PC-3 (cell line): ENCODE data around the gene ZNF576. TPM values are rescaled to one million over a fixed set of nuclear protein-coding genes. Genes with fewer than 3 reads are reported as not detected.
A peak's percentile ranks its signal among the peaks of the same experiment; 100 is the strongest.

Experiments used
- ATAC-seq: fragments of 200-7000 bp; cut with Tn5 transposase; 2 replicates; pipeline ENCODE4 v1.9.1; 2020; ENCODE audit warnings: mild to moderate bottlenecking, moderate library complexity
- BruUV-seq: library from RNA; stranded (reverse); fragments of 400-500 nt; replicated peaks from 2 replicates; lab custom pipeline; 2021; lab: Mats Ljungman, UMichigan
- CTCF ChIA-PET: fragments of 300-600 bp; sonication (Branson Sonifier 250); formaldehyde crosslinking; loops from one replicate; lab custom pipeline; 2022; ENCODE audit warnings: antibody characterized with exemption; lab: Charles Lee
- POLR2A ChIA-PET: fragments of 300-600 bp; sonication (Branson Sonifier 250); formaldehyde crosslinking; loops from one replicate; lab custom pipeline; 2022; ENCODE audit warnings: antibody characterized with exemption; ENCODE audit not compliant: unreplicated experiment; lab: Charles Lee
- DNase-seq: peaks from one replicate; pipeline ENCODE4 v3.0.0-alpha.2; 2015
- H2AFZ ChIP-seq: fragments of 300-600 bp; sonication (generic); 2 replicates; pipeline ENCODE4 v1.6.0; 2016; ENCODE audit warnings: antibody characterized with exemption, low read length
- H3F3A ChIP-seq: fragments of 300-600 bp; sonication (generic); one replicate; pipeline ENCODE4 v1.6.0; 2017; ENCODE audit warnings: antibody characterized with exemption, low read length, control low read depth, mild to moderate bottlenecking; ENCODE audit not compliant: unreplicated experiment
- H3K27ac ChIP-seq: fragments of 300-600 bp; sonication (generic); 2 replicates; pipeline ENCODE4 v1.5.1; 2016; ENCODE audit warnings: mild to moderate bottlenecking, low read length
- H3K27me3 ChIP-seq: fragments of 300-600 bp; sonication (generic); 2 replicates; pipeline ENCODE4 v1.6.1; 2016; ENCODE audit warnings: low read length, mixed read lengths
- H3K36me3 ChIP-seq: fragments of 300-600 bp; sonication (generic); 2 replicates; pipeline ENCODE4 v1.6.1; 2016; ENCODE audit warnings: low read depth, mixed run types, low read length, mixed read lengths
- H3K4me1 ChIP-seq: fragments of 300-600 bp; sonication (generic); 2 replicates; pipeline ENCODE4 v1.5.1; 2016; ENCODE audit warnings: low read length; ENCODE audit not compliant: insufficient read depth
- H3K4me2 ChIP-seq: fragments of 300-600 bp; sonication (generic); 2 replicates; pipeline ENCODE4 v1.6.0; 2016; ENCODE audit warnings: low read length
- H3K4me3 ChIP-seq: fragments of 300-600 bp; sonication (generic); 2 replicates; pipeline ENCODE4 v1.5.1; 2016; ENCODE audit warnings: mild to moderate bottlenecking, low read length, mixed read lengths
- H3K79me2 ChIP-seq: fragments of 300-600 bp; sonication (generic); 2 replicates; pipeline ENCODE4 v1.6.1; 2017; ENCODE audit warnings: low read length, mixed read lengths
- H3K9ac ChIP-seq: fragments of 300-600 bp; sonication (generic); 2 replicates; pipeline ENCODE4 v1.6.0; 2016; ENCODE audit warnings: mild to moderate bottlenecking, low read length
- H3K9me2 ChIP-seq: fragments of 300-600 bp; sonication (generic); replicated peaks from 2 replicates; pipeline ENCODE4 v1.6.1; 2016; ENCODE audit warnings: mixed run types, low read length, mixed read lengths
- H3K9me3 ChIP-seq: fragments of 300-600 bp; sonication (generic); 2 replicates; pipeline ENCODE4 v1.6.1; 2016; ENCODE audit warnings: low read length, mixed read lengths
- H4K20me1 ChIP-seq: fragments of 300-600 bp; sonication (generic); 2 replicates; pipeline ENCODE4 v1.6.1; 2016; ENCODE audit warnings: low read length, mixed read lengths
- EZH2 ChIP-seq: fragments of 300-600 bp; sonication (generic); IDR thresholded peaks from one replicate; pipeline ENCODE4 v1.6.1; 2017; ENCODE audit warnings: antibody characterized with exemption, mild to moderate bottlenecking, low read length; ENCODE audit not compliant: unreplicated experiment
- EZH2phosphoT487 ChIP-seq: fragments of 300-600 bp; sonication (generic); IDR thresholded peaks from 2 replicates; pipeline ENCODE4 v1.6.1; 2018; ENCODE audit warnings: mild to moderate bottlenecking, antibody characterized with exemption, low read length, borderline replicate concordance
- intact Hi-C: fragments of 100-400 bp; cut with micrococcal nuclease; formaldehyde crosslinking; loops from 2 replicates; pipeline ENCODE4 v1.9.0; 2023
- total RNA-seq: library from RNA; depleted of rRNA; stranded (reverse); fragments of >200 nt; gene quantifications from 2 replicates; pipeline ENCODE4 v1.2.3, GENCODE V29; 2014
- TF ChIP-seq, protein P1 (sequence below): fragments of 300-600 bp; sonication (generic); conservative IDR thresholded peaks from 2 replicates; pipeline ENCODE4 v1.5.1; 2017; ENCODE audit warnings: antibody characterized with exemption, low read depth, mild to moderate bottlenecking, low read length

The ZNF576 gene
- total RNA-seq, 1 experiment from 2014 or later, result 14.7 TPM

DNA sequence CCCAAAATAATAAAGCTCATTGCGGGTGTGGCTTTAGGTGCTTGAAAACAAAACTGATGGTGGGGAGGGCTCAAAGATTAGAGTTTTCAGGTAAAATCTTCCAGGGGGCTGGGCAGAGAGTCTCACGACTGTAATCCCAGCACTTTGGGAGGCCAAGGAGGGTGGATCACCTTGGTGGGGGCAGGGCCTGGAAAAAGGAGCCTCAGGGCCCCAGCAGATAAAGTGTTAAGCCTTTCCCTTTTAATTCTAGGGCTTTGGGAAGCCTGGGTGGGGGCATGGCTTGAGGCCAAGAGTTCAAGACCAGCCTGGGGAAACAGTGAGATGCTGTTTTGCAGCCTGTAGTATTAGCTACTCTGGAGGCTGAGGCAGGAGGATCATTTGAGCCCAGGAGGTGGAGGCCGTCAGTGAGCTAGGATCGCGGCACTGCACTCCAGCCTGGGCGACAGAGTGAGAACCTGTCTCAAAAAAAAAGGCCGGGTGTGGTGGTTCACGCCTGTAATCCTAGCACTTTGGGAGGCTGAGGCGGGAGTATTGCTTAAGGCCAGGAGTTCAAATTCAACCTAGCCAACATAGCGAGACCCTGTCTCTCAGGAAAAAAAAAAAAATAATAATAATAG is 2.2 kb upstream of the ZNF576 start:
- ChIA-PET POLR2A (no interaction called here), CTCF (interaction anchor here (0.7 to 1.0 kb wide), 2 partner anchors 39 to 147 kb away, joined by 3 to 8 read pairs; no protein-coding TSS in a partner anchor)
- no TSS peak for BruUV-seq
- ATAC-seq (no peak), DNase-seq (no peak)
- Histone ChIP-seq H3K4me3 (peak overlapping the region; percentile 78), H3F3A (no peaks in the 10 kb centered on the region), H3K27ac (no peak overlapping the region), H4K20me1 (no peaks in the 10 kb centered on the region), H3K4me2 (peak overlapping the region; percentile 93), H3K27me3 (no peaks in the 10 kb centered on the region), H3K9ac (no peak overlapping the region; the same call in 1 of the 2 replicates), H2AFZ (no peak overlapping the region), H3K9me2 (no peaks in the 10 kb centered on the region), H3K9me3 (no peaks in the 10 kb centered on the region), H3K4me1 (peaks cover 14% of the 10 kb centered on the region), H3K36me3 (no peaks in the 10 kb centered on the region), H3K79me2 (peaks cover 46% of the 10 kb centered on the region)
- TF ChIP-seq, protein P1, sequence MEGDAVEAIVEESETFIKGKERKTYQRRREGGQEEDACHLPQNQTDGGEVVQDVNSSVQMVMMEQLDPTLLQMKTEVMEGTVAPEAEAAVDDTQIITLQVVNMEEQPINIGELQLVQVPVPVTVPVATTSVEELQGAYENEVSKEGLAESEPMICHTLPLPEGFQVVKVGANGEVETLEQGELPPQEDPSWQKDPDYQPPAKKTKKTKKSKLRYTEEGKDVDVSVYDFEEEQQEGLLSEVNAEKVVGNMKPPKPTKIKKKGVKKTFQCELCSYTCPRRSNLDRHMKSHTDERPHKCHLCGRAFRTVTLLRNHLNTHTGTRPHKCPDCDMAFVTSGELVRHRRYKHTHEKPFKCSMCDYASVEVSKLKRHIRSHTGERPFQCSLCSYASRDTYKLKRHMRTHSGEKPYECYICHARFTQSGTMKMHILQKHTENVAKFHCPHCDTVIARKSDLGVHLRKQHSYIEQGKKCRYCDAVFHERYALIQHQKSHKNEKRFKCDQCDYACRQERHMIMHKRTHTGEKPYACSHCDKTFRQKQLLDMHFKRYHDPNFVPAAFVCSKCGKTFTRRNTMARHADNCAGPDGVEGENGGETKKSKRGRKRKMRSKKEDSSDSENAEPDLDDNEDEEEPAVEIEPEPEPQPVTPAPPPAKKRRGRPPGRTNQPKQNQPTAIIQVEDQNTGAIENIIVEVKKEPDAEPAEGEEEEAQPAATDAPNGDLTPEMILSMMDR, result no peak
- TF ChIP-seq EZH2phosphoT487 (no peak), EZH2 (no peak)
- intact Hi-C loops, result loop anchor here (2.0 kb wide), 1 partner anchor 59 kb away; no protein-coding TSS in a partner anchor

DNA sequence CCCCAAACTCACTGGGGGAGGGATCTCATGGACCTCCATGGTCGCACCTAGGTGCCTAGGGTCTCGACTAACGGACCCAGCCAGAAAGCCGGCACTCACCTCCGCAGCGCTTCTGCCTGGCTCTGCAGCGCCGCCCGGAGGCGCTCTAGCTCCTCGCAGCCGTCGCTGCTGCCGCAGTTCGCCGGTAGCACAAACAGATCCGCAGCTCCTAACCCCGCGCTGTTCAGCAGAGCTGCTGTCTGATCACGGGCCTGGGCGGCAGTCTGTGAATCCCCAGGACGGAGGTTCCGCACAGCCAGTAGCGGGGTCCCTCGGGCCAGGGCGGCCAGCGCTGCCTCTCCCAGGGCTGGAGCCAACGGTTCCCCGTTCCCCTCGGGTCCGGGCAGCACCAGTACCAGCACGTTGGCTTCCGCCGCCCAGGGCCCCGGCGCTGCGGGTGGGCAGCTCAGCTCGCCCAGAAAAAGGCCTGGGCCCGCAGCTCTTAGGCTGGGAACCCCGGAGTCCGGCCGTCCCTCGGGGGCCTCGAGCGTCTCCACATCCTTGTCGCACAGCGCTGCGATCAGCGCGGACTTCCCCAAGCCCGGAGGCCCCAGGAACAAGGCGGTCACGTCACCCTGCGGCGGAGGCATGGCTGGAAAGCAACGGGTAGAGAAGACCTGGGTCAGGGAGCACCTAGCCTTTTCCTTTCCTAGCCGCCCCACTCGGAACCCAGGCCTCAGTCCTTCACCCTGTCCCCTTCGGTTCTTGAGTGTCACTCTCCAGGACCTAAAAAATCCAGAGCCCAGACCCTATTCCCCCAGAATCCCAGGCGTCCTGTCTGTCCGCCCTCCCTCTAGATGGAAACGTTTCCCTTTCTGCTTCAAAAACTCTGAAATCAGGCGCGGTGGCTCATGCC is 1.4 kb upstream of the ZNF576 start:
- peak overlapping the region; percentile 81 for H3K9ac ChIP-seq
- H3K4me1 ChIP-seq, result peaks cover 14% of the 10 kb centered on the region
- H3K79me2 ChIP-seq, result peaks cover 47% of the 10 kb centered on the region
- BruUV-seq, result no TSS peak
- no peaks in the 10 kb centered on the region; the same call in 1 of the 2 replicates for H3K36me3 ChIP-seq
- POLR2A ChIA-PET, result interaction anchor here (1.1 kb wide), 1 partner anchor 73 kb away, joined by 6 read pairs; no protein-coding TSS in a partner anchor
- CTCF ChIA-PET, result interaction anchor here (0.5 to 1.0 kb wide), 4 partner anchors 40 to 148 kb away, joined by 3 to 8 read pairs (median 4); partner anchors contain the start of gene ZNF575
- H3K9me2 ChIP-seq, result no peaks in the 10 kb centered on the region
- peak overlapping the region; percentile 10; the same call in 1 of the 2 replicates for H3K27ac ChIP-seq
- DNase-seq (peak; percentile 70), ATAC-seq (peak; percentile 34)
- TF ChIP-seq EZH2, result no peak
- TF ChIP-seq, protein P1, result peak; percentile 72
- intact Hi-C loops, result loop anchor here (2.0 kb wide), 1 partner anchor 60 kb away; no protein-coding TSS in a partner anchor
- H2AFZ ChIP-seq, result peak overlapping the region; percentile 88
- H3K9me3 ChIP-seq, result no peaks in the 10 kb centered on the region
- H3F3A ChIP-seq, result no peaks in the 10 kb centered on the region
- peak overlapping the region; percentile 93 for H3K4me2 ChIP-seq
- H3K4me3 ChIP-seq, result peak overlapping the region; percentile 78
- H4K20me1 ChIP-seq, result no peaks in the 10 kb centered on the region
- no peaks in the 10 kb centered on the region for H3K27me3 ChIP-seq
